ENCODE results near the gene DDX42. TPM values are rescaled to one million over a fixed set of nuclear protein-coding genes. Genes with fewer than 3 reads are reported as not detected.

Gene DDX42
- 10 to 100 TPM; 27.1 to 88.5 (median 51.9) TPM for total RNA-seq

GRCh38 chr17:63774141-63774968 is at the start of gene DDX42:
Gene DDX42, plus strand, starts transcription at chr17:63774170. Its CDS starts 12,880 bp downstream, at chr17:63787050.
- Histone ChIP-seq H3K36me3 (peaks cover 0 to 30% (median 5%) of the 10 kb centered on the region in 3 donors), H3K4me3 (peak within 1 kb of the TSS; percentile 71 to 99 (median 90)), H3K27ac (peak within 1 kb of the TSS; percentile 97 to 100 (median 99)), H3K27me3 (no peaks in the 10 kb centered on the region), H3K4me1 (peaks cover 10 to 79% (median 28%) of the 10 kb centered on the region in 3 donors), H3K9me3 (no peaks in the 10 kb centered on the region)
- TF ChIP-seq POLR2A (IDR thresholded peaks at IDR 0.05) = peak in 2 of 4 donors; percentile 41 to 55
- TF ChIP-seq CTCF (IDR thresholded peaks at IDR 0.05) = peak in 1 of 6 experiments; percentile 7
- intact Hi-C loops (cut with DNase I) = no loop called here
- DNase-seq = peak; percentile 41
- 0 to 7% methylated on average over 6 to 14 of the region's 67 CpGs for WGBS, 2 donors

- no peaks in the 10 kb centered on the region for H3K9me3 ChIP-seq
- TF ChIP-seq POLR2A (IDR thresholded peaks at IDR 0.05) (no peak), CTCF (IDR thresholded peaks at IDR 0.05) (no peak)
- H3K4me3 ChIP-seq = no peak overlapping the region
- no peaks in the 10 kb centered on the region for H3K27me3 ChIP-seq
- no peak for DNase-seq
- no peaks in the 10 kb centered on the region for H3K36me3 ChIP-seq
- no peak overlapping the region for H3K27ac ChIP-seq
- 92 to 93% methylated on average over 8 of the region's 8 CpGs for WGBS, 2 donors
- intact Hi-C loops (cut with DNase I) = no loop called here
- H3K4me1 ChIP-seq = peaks cover 7 to 21% (median 8%) of the 10 kb centered on the region in 3 donors
Measured at GRCh38 chr17:63735691-63736090, 38.3 kb upstream of the DDX42 start.

- Histone ChIP-seq H3K27me3 (no peaks in the 10 kb centered on the region), H3K4me3 (peak overlapping the region; percentile 53 to 96 (median 78)), H3K9me3 (no peaks in the 10 kb centered on the region), H3K4me1 (peaks cover 7 to 36% (median 13%) of the 10 kb centered on the region in 3 donors), H3K27ac (peak overlapping the region; percentile 91 to 99 (median 96)), H3K36me3 (peaks cover 0 to 11% (median 2%) of the 10 kb centered on the region in 3 donors)
- TF ChIP-seq CTCF (IDR thresholded peaks at IDR 0.05) = no peak
- TF ChIP-seq POLR2A (IDR thresholded peaks at IDR 0.05) = no peak
- intact Hi-C loops (cut with DNase I) = no loop called here
- no peak for DNase-seq
- 28 to 31% methylated on average over 12 of the region's 12 CpGs for WGBS, 2 donors
Measured at GRCh38 chr17:63740464-63741142, 33.4 kb upstream of the DDX42 start.

GRCh38 chr17:63741143-63741407 is 32.9 kb upstream of the DDX42 start:
- intact Hi-C loops (cut with DNase I) = no loop called here
- peak overlapping the region; percentile 53 to 96 (median 78) for H3K4me3 ChIP-seq

More at GRCh38 chr17:63741143-63741407, 32.9 kb upstream of the DDX42 start:
- H3K36me3 ChIP-seq = peaks cover 0 to 16% (median 5%) of the 10 kb centered on the region in 3 donors
- H3K4me1 ChIP-seq = peaks cover 7 to 36% (median 13%) of the 10 kb centered on the region in 3 donors
- no peaks in the 10 kb centered on the region for H3K27me3 ChIP-seq
- WGBS, 2 donors = 0% methylated on average over 5 to 14 of the region's 14 CpGs
- no peak for DNase-seq
- TF ChIP-seq POLR2A (IDR thresholded peaks at IDR 0.05) (no peak), CTCF (IDR thresholded peaks at IDR 0.05) (no peak)
- peak overlapping the region; percentile 91 to 99 (median 96) for H3K27ac ChIP-seq
- no peaks in the 10 kb centered on the region for H3K9me3 ChIP-seq

All from esophagus squamous epithelium (tissue), 5 donors.